HG02885 (cell line): ENCODE measurements around the gene AGAP4.
"Not testable (repeated sequence)": the region's sequence is repeated elsewhere in the genome, so short reads cannot be mapped to it uniquely, and the experiment has no call there.

Experiments used
- ATAC-seq: cut with Tn5 transposase; IDR thresholded peaks from one replicate; pipeline ENCODE4 v1.9.1; 2021; ENCODE audit warnings: mild to moderate bottlenecking; ENCODE audit not compliant: unreplicated experiment, poor library complexity

AGAP4 gene

GRCh38 chr10:45847400-45847799, at the start of gene AGAP4:
TSS of gene AGAP4 (minus strand) at chr10:45847500. CDS start at chr10:45847347, 153 bp downstream.
- ATAC-seq = not testable (repeated sequence)

GRCh38 chr10:45890721-45891120, 43.4 kb upstream of the AGAP4 start:
- ATAC-seq = not testable (repeated sequence)

- not testable (repeated sequence) for ATAC-seq
Observed at GRCh38 chr10:45889539-45890230, 42.4 kb upstream of the AGAP4 start.

- not testable (repeated sequence) for ATAC-seq
Observed at GRCh38 chr10:45882880-45883279, 35.6 kb upstream of the AGAP4 start.

GRCh38 chr10:45865404-45865803, 18.1 kb upstream of the AGAP4 start:
- ATAC-seq = not testable (repeated sequence)

- ATAC-seq = not testable (repeated sequence)
Observed at GRCh38 chr10:45864264-45864663, 17.0 kb upstream of the AGAP4 start.

GRCh38 chr10:45863632-45864031, 16.3 kb upstream of the AGAP4 start:
- ATAC-seq = not testable (repeated sequence)

- ATAC-seq = not testable (repeated sequence)
Observed at GRCh38 chr10:45857931-45858330, 10.6 kb upstream of the AGAP4 start.

- not testable (repeated sequence) for ATAC-seq
Observed at GRCh38 chr10:45848467-45848866, 1.2 kb upstream of the AGAP4 start.

GRCh38 chr10:45822918-45823317, 24.4 kb downstream of the AGAP4 start:
- not testable (repeated sequence) for ATAC-seq

GRCh38 chr10:45820107-45820830, 27.0 kb downstream of the AGAP4 start:
- ATAC-seq = not testable (repeated sequence)

- ATAC-seq = no peak
Observed at GRCh38 chr10:45819552-45819951, 27.7 kb downstream of the AGAP4 start.

- no peak for ATAC-seq
Observed at GRCh38 chr10:45817912-45818311, 29.4 kb downstream of the AGAP4 start.

GRCh38 chr10:45817130-45817859, 30.0 kb downstream of the AGAP4 start:
- ATAC-seq = no peak

GRCh38 chr10:45814146-45814545, 33.2 kb downstream of the AGAP4 start:
- not testable (repeated sequence) for ATAC-seq

- not testable (repeated sequence) for ATAC-seq
Observed at GRCh38 chr10:45812959-45813358, 34.3 kb downstream of the AGAP4 start.

- no peak for ATAC-seq
Observed at GRCh38 chr10:45811075-45811474, 36.2 kb downstream of the AGAP4 start.

- ATAC-seq = no peak
Observed at GRCh38 chr10:45809837-45810236, 37.5 kb downstream of the AGAP4 start.

GRCh38 chr10:45804996-45805395, 42.3 kb downstream of the AGAP4 start:
- not testable (repeated sequence) for ATAC-seq

GRCh38 chr10:45803060-45804010, 44.0 kb downstream of the AGAP4 start:
- not testable (repeated sequence) for ATAC-seq
